Measurements from ENCODE around the gene KCNAB2. TPM values are rescaled to one million over a fixed set of nuclear protein-coding genes. Genes with fewer than 3 reads are reported as not detected.

Gene KCNAB2
- polyA plus RNA-seq, 3 donors, result 11.5 to 178 (median 22.7) TPM

GRCh38 chr1:6087377-6087772 lies 41.7 kb downstream of the KCNAB2 start:
- Histone ChIP-seq H3K4me3 (replicated peaks in 1 of 3; ENCODE audit: low read depth in 2 of 3, low read length in 3 of 3) (no peak overlapping the region), H3K27ac (ENCODE audit: low read depth in 1 of 2, low read length in 2 of 2) (no peak overlapping the region), H4K20me1 (ENCODE audit: insufficient read depth, low read length) (peaks cover 74% of the 10 kb centered on the region), H3K27me3 (ENCODE audit: control insufficient read depth in 2 of 2, insufficient read depth in 2 of 2, low read length in 2 of 2) (no peaks in the 10 kb centered on the region), H3K4me1 (ENCODE audit: control insufficient read depth in 1 of 2, insufficient read depth in 2 of 2, low read length in 2 of 2) (no peaks in the 10 kb centered on the region), H3K4me2 (replicated peaks; ENCODE audit: extremely low read depth, low read length, poor library complexity, severe bottlenecking) (no peak overlapping the region), H3K9me3 (replicated peaks in 1 of 2; ENCODE audit: control insufficient read depth in 1 of 2, insufficient read depth in 1 of 2, low read length in 2 of 2) (no peaks in the 10 kb centered on the region), H2AFZ (ENCODE audit: insufficient read depth, low read depth, low read length, poor library complexity, severe bottlenecking) (no peak overlapping the region), H3K36me3 (replicated peaks in 1 of 2; ENCODE audit: control insufficient read depth in 1 of 2, insufficient read depth in 2 of 2, low read length in 2 of 2) (peaks cover 74 to 92% of the 10 kb centered on the region in 2 donors), H3K9ac (ENCODE audit: insufficient read depth, low read length, poor library complexity, severe bottlenecking) (no peak overlapping the region), H3K79me2 (ENCODE audit: insufficient read depth, low read length) (no peaks in the 10 kb centered on the region)
- no peak overlapping the region for H3K4me3 Mint-ChIP-seq
- peaks cover 0 to 1% (median 0%) of the 10 kb centered on the region in 3 donors for H3K27me3 Mint-ChIP-seq (ENCODE audit: low read depth in 3 of 3)
- H3K4me1 Mint-ChIP-seq, result no peaks in the 10 kb centered on the region
- 90% methylated on average over 8 of the region's 14 CpGs for WGBS (ENCODE audit: insufficient coverage)
- H3K9me3 Mint-ChIP-seq, result peaks cover 0 to 1% (median 0%) of the 10 kb centered on the region in 7 donors
- no peak for TF ChIP-seq CTCF (IDR thresholded peaks at IDR 0.05)
- DNase-seq, result no peak
- intact Hi-C loops (cut with micrococcal nuclease), result no loop called here
- peaks cover 68 to 93% of the 10 kb centered on the region in 2 donors for H3K36me3 Mint-ChIP-seq
- peak overlapping the region in 2 of 7 donors; percentile 28 to 67 for H3K27ac Mint-ChIP-seq

DNA sequence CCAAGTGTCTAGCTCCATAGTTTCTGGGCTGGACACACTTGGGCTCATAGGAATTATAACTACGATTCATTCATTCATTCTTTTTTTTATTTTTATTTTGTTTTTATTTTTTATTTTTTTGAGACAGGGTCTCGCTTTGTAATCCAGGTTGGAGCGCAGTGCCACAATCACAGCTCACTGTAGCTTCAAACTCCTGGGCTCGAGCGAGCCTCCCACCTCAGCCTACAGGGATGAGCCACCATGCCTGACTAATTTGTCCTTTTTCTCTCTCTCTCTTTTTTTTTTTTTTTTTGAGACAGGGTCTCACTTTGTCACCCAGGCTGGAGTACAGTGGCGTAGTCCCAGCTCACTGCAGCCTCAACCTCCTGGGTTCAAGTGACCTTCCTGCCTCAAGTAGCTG lies 42.3 kb downstream of the KCNAB2 start:
- Histone ChIP-seq H3K27me3 (ENCODE audit: control insufficient read depth in 2 of 2, insufficient read depth in 2 of 2, low read length in 2 of 2) (no peaks in the 10 kb centered on the region), H3K9ac (ENCODE audit: insufficient read depth, low read length, poor library complexity, severe bottlenecking) (no peak overlapping the region), H2AFZ (ENCODE audit: insufficient read depth, low read depth, low read length, poor library complexity, severe bottlenecking) (no peak overlapping the region), H3K27ac (ENCODE audit: low read depth in 1 of 2, low read length in 2 of 2) (no peak overlapping the region), H3K36me3 (replicated peaks in 1 of 2; ENCODE audit: control insufficient read depth in 1 of 2, insufficient read depth in 2 of 2, low read length in 2 of 2) (peaks cover 74 to 92% of the 10 kb centered on the region in 2 donors), H4K20me1 (ENCODE audit: insufficient read depth, low read length) (peaks cover 70% of the 10 kb centered on the region), H3K4me3 (replicated peaks in 1 of 3; ENCODE audit: low read depth in 2 of 3, low read length in 3 of 3) (no peak overlapping the region), H3K4me1 (ENCODE audit: control insufficient read depth in 1 of 2, insufficient read depth in 2 of 2, low read length in 2 of 2) (no peaks in the 10 kb centered on the region), H3K9me3 (replicated peaks in 1 of 2; ENCODE audit: control insufficient read depth in 1 of 2, insufficient read depth in 1 of 2, low read length in 2 of 2) (no peaks in the 10 kb centered on the region), H3K79me2 (ENCODE audit: insufficient read depth, low read length) (no peaks in the 10 kb centered on the region), H3K4me2 (replicated peaks; ENCODE audit: extremely low read depth, low read length, poor library complexity, severe bottlenecking) (no peak overlapping the region)
- no CpG with 5 or more reads among the region's 6 CpGs for WGBS (ENCODE audit: insufficient coverage)
- Mint-ChIP-seq H3K27ac (no peak overlapping the region), H3K9me3 (peaks cover 0 to 1% (median 0%) of the 10 kb centered on the region in 7 donors), H3K4me1 (no peaks in the 10 kb centered on the region), H3K27me3 (ENCODE audit: low read depth in 3 of 3) (no peaks in the 10 kb centered on the region), H3K4me3 (no peak overlapping the region), H3K36me3 (peaks cover 69 to 93% of the 10 kb centered on the region in 2 donors)
- no peak for DNase-seq
- TF ChIP-seq CTCF (IDR thresholded peaks at IDR 0.05), result no peak
- intact Hi-C loops (cut with micrococcal nuclease), result no loop called here
